Measurements from ENCODE around the gene CD7.

DNA sequence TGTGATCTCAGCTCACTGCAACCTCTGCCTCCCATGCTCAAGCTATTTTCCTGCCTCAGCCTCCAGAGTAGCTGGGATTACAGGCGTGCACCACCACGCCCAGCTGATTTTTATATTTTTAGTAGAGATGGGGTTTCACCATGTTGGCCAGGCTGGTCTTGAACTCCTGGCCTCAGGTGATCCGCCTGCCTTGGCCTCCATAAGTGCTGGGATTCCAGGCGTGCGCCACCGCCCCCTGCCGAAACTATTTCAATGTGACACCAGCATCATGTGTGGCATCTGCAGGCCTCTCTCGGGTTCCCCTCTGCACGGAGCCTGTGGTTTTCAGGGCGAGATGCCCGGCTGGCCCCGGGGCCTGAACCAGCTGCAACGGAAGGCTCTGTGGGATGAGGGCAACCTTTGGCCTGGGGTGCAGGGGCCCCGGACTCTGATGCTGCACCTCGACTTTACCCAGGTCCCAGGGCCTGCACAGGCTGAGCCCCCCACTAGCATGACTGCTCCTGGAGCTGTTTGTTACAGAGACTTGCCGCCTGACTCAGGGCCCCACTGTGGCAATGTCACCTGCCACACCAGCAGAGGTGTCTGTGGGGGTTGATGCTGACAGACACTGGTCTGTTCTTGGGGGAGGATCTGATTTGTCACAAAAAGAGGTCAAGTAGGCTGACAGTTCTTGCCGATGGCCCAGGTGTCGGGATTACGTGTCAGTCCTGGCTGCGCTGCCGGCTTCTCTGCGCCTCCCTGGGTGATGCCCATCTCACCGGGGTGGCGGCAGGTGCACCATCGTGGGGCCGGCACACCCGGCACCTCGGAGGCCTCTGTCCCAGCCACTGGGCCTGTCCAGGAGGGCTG is 33.0 kb upstream of the CD7 start:
- TF ChIP-seq, protein P1, sequence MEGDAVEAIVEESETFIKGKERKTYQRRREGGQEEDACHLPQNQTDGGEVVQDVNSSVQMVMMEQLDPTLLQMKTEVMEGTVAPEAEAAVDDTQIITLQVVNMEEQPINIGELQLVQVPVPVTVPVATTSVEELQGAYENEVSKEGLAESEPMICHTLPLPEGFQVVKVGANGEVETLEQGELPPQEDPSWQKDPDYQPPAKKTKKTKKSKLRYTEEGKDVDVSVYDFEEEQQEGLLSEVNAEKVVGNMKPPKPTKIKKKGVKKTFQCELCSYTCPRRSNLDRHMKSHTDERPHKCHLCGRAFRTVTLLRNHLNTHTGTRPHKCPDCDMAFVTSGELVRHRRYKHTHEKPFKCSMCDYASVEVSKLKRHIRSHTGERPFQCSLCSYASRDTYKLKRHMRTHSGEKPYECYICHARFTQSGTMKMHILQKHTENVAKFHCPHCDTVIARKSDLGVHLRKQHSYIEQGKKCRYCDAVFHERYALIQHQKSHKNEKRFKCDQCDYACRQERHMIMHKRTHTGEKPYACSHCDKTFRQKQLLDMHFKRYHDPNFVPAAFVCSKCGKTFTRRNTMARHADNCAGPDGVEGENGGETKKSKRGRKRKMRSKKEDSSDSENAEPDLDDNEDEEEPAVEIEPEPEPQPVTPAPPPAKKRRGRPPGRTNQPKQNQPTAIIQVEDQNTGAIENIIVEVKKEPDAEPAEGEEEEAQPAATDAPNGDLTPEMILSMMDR (IDR thresholded peaks at IDR 0.05) = peak in 2 of 6 experiments; percentile 5 to 19
- TF ChIP-seq POLR2A (IDR thresholded peaks at IDR 0.05) = no peak

Measured in esophagus squamous epithelium (tissue), 4 donors.